NCI-H2196 treated with DMSO at 0.1 percent for 48 hours (cell line): Measurements from ENCODE around the gene MYBPC1.
A peak's percentile ranks its signal among the peaks of the same experiment; 100 is the strongest.

Experiments used
- DNase-seq: peaks from one replicate; lab custom pipeline; 2025; ENCODE audit not compliant: unreplicated experiment; lab: John Stamatoyannopoulos, UW

MYBPC1 gene

DNA sequence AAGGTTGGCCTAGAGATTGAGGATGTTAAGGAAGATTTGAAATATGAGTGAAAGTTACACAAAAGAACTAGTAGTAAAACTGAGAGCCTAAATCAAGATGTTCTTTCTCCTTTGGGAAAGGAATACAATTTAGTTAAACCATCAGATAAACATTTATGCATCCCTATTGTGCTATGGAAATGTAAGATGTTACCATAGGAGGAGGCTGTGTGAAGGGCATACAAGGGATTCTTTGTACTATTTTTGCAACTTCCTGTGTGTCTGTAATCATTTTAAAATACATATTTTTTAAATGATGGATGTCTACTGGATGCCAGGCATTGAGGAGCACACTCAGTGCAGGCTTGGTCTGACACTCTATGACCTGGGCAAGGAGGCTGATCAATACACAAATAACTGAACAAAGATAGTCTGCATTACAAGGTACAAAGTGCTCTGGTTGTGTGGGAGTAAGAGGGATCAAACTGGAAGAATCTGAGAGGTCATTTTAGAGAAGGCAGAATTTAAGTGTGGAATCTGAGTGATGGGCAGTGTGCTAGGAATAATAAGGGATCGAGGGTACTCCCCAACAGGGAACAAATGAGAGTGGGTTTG, 96.8 kb downstream of the MYBPC1 start:
- DNase-seq = no peak

DNA sequence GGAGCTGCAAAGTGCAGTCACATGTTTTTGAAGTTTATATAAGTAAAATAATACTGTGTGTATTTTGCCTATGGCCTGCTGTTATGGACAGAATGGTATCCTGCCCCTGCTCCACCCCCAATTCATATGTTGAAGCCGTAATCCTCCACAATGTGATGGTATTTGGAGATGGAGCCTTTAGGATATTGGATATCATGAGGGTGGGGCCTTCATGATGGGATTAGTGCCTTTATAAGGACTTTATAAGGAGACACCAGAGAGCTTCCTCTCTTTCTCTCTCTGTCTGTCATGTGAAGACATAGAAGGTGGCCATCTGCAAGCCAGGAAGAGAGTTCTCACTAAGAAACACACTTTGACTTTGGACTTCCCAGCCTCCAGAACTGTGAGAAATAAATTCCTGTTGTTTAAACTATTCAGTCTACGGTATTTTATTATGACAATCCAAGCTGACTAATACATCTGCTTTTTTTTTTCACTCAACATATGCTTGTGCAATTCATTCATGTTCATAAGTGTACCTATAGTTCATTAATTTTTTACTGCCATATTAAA, 99.6 kb downstream of the MYBPC1 start:
- DNase-seq = no peak

DNA sequence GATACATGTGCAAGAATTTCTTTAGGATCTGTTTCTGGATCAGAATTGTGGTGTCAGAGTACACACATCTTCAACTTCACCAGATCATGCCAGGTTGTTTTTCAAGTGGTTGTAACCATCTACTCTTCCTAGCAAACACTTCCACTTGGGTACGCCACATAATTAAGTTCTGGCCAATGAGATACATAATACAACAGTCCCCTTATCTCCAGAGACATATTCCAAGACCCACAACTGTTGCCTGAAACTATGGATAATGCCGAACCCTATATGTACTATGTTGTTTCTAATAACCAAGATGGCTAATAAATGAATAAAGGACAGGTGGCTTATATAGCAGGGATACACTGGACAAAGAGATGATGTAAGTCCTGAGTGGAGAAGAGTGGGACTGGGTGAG, 100.2 kb downstream of the MYBPC1 start:
- DNase-seq = no peak

GRCh38 chr12:101695706-101696105, 100.9 kb downstream of the MYBPC1 start:
- DNase-seq = no peak

GRCh38 chr12:101696251-101697196, 101.8 kb downstream of the MYBPC1 start:
- no peak for DNase-seq

- DNase-seq = peak; percentile 42
Measured at GRCh38 chr12:101697197-101697929, 102.6 kb downstream of the MYBPC1 start, which contains the start of gene CHPT1. Gene CHPT1 (plus strand): TSS chr12:101697640. CDS start chr12:101697862, 222 bp downstream.

- no peak for DNase-seq
Measured at GRCh38 chr12:101697930-101698799, 103.4 kb downstream of the MYBPC1 start.

DNA sequence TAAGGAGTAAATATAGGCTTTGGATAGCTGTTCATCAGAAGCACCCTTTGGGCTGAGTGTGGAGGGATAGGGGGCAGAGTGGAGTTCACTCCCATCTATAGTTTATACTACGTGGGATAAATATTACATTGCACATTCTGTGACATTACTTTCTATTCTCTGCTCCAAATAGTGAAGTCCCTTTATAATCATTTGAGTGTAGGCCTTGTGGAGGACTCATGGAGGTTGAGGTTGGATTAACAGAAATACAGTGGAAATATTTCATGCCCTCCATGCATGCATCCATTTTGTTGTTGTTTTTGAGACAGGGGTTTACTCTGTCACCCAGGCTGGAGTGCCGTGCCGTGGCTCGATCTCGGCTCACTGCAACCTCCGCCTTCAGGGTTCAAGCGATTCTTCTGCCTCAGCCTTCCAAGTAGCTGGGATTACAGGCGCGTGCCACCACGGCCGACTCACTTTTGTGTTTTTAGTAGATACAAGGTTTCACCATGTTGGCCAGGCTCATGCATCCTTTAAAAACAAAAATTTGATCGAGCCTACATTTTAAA, 104.1 kb downstream of the MYBPC1 start:
- no peak for DNase-seq

DNA sequence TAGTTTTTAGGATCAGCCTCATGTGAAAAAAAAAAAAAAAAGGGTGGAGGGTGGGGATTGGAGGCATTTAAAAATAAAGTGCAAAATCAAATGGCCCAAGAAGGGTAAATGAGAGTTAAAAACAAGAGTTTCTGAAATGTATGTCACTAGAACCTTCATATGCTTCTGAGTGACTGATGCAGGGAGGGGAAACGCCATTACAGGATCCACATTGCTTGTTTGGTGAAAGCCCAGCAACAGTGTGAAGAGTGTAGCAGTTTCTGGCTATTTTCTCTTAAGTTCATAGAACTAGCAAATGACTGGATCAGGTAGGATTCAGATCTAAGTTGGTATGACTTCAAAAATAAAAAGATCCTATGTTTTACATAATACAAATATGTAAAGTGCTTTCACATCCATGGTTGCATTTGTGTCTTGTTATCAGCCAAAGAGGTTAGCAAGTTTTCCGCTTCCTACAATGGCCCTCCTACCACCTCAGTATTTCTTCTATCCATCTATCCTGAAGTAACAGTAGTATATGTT, 105.6 kb downstream of the MYBPC1 start:
- no peak for DNase-seq

GRCh38 chr12:101703487-101703886, 108.7 kb downstream of the MYBPC1 start:
- no peak for DNase-seq

GRCh38 chr12:101706403-101706802, 111.6 kb downstream of the MYBPC1 start:
- no peak for DNase-seq

GRCh38 chr12:101707131-101707782, 112.5 kb downstream of the MYBPC1 start:
- DNase-seq = no peak

DNA sequence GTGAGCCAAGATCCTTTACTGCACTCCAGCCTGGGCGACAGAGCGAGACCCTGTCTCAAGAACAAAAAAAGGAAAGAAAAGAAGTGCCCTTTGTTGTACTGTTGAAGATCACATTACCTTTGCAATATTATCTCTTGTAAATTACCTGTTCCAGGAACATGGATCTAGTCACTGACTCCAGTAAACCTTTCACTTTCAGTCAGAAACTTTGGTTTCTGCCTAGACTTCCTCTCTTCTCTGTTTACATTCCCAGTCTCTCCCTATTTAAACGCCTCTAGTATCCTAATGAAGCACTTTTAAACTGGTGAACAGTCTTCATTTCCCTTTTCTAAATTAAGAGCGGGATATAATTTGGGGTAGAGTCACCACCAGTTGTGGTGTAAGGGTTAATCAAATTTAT, 115.5 kb downstream of the MYBPC1 start:
- no peak for DNase-seq

DNA sequence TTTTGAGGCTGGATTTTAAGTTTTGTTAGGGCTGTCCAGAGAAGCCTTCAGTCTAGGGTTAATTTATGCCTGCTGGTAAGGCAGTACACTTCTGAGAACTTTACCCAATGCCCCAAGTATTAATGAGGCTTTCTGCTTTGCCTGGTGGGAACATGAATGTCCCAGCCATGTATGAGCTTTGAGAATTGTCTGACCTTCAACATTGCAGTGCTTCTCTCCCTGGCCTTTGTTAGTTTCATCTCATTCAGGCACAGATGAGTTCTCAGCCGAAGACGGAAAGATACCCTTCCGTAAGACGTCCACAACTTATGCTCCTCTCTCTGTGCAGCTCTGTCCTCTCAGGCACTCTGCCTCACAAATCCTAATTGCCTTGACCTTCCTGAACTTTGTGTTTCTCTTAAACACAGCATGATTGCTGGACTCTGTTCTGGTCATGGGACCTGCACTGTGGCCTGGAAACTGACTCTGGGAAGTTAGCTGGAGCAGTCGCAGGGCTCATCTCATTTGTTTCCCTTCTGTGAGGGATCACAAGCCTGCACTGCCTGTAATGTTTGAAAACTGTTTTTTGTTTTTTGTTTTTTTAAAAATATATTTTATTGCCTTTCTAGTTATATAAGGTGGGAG, 118.4 kb downstream of the MYBPC1 start:
- no peak for DNase-seq

DNA sequence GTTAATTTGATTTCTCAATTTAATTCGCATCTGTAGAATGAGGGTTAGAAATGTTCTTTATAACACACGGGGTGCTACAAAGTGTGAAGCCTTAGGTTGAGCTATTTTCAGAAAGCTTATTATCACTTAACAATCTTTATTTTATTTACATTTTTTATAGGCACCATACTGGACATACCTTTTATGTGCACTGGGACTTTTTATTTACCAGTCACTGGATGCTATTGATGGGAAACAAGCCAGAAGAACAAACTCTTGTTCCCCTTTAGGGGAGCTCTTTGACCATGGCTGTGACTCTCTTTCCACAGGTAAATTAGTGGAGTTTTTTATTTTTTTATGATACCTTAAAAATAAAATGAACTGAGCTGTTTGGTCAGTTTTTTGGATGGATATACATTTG, 119.2 kb downstream of the MYBPC1 start:
- no peak for DNase-seq

DNA sequence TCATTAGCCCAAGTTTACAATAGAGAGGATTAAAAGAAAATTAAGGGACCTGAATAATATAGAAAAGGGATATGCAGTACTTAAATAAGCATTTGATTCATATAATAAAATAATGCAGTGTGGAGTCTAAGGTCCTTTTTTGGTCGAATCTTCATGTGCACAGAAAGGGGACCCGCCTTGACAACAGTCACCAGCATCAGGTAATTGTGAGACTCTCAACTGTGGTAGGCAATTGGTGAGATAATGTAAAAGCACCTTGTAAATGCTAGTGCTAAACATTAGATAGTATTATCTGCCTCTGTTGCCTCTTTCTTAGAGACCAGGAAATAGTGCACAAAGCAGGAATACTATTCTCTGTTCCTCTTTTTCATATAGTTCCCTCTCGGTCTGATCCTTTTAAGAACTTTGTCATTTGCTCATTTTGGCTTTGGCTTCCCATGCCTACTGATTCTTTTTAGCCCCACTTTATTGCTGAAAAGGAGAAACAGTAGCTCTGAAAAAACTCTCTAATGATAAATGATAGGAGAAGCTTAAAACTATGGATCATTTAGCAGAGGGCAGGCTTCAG, 120.2 kb downstream of the MYBPC1 start:
- DNase-seq = no peak

DNA sequence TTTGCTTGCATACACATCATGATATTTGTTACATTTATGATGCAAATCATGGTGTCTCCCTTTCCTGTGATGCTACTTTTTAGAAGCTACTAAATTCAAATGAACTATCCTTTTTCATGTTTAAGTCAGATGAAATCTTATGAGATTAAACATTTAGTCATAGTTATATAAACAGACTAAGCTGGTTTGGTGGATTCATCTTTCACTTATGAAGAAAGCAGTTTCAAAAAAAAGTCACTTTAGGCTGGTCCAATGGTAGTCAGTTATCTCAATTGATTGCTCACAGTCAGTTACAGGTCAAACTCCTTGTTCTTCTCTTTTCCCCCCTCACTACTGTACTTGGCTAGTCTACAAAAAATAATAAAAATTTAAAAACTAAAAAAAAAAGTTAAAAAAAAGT, 124.8 kb downstream of the MYBPC1 start:
- no peak for DNase-seq

DNA sequence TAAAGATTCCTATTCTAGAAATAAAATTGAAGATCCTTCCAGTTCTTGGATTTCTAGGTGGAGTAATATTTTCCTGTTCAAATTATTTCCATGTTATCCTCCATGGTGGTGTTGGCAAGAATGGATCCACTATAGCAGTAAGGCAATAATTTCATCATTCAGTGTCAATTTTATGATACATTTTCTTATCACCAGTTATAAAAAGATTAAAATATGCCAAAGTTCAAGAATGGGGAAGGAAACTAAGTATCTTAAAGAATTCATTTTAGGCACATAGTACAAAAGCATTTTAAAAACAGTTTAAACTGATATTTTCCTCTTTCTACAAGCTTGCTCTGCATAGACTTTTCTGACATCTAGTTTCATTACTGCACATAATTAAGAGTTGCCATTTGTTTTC, 125.3 kb downstream of the MYBPC1 start:
- no peak for DNase-seq

GRCh38 chr12:101722392-101722791, 127.6 kb downstream of the MYBPC1 start:
- no peak for DNase-seq
